ENCODE measurements around the gene LMO7.
A peak's percentile ranks its signal among the peaks of the same experiment; 100 is the strongest.
"Not testable (repeated sequence)": the region's sequence is repeated elsewhere in the genome, so short reads cannot be mapped to it uniquely, and the experiment has no call there.

The LMO7 gene

GRCh38 chr13:75782985-75783384 is 146.9 kb downstream of the LMO7 start:
- no peak for DNase-seq

GRCh38 chr13:75784003-75784402 is 147.9 kb downstream of the LMO7 start:
- no peak for DNase-seq

- DNase-seq = no peak
Observed at GRCh38 chr13:75785130-75785529, 149.0 kb downstream of the LMO7 start.

- no peak for DNase-seq
Observed at GRCh38 chr13:75787249-75787928, 151.3 kb downstream of the LMO7 start.

- peak in 1 of 2 experiments; percentile 16 for DNase-seq
Observed at GRCh38 chr13:75788481-75788981, 152.4 kb downstream of the LMO7 start.

- no peak for DNase-seq
Observed at GRCh38 chr13:75789451-75790197, 153.5 kb downstream of the LMO7 start.

GRCh38 chr13:75790198-75790970 is 154.3 kb downstream of the LMO7 start:
- no peak for DNase-seq

GRCh38 chr13:75792526-75793187 is 156.5 kb downstream of the LMO7 start:
- DNase-seq = no peak

- not testable (repeated sequence) for DNase-seq
Observed at GRCh38 chr13:75793188-75793567, 157.0 kb downstream of the LMO7 start.

GRCh38 chr13:75794663-75795062 is 158.5 kb downstream of the LMO7 start:
- no peak for DNase-seq

- no peak for DNase-seq
Observed at GRCh38 chr13:75795274-75795673, 159.1 kb downstream of the LMO7 start.

- no peak for DNase-seq
Observed at GRCh38 chr13:75796825-75797224, 160.7 kb downstream of the LMO7 start.

- no peak for DNase-seq
Observed at GRCh38 chr13:75797239-75797638, 161.1 kb downstream of the LMO7 start.

GRCh38 chr13:75797719-75798118 is 161.6 kb downstream of the LMO7 start:
- DNase-seq = no peak

- peak; percentile 6 to 53 for DNase-seq
Observed at GRCh38 chr13:75798353-75799255, 162.5 kb downstream of the LMO7 start.

GRCh38 chr13:75800545-75800944 is 164.4 kb downstream of the LMO7 start:
- DNase-seq = no peak

- DNase-seq = no peak
Observed at GRCh38 chr13:75801388-75801945, 165.3 kb downstream of the LMO7 start.

GRCh38 chr13:75802161-75802560 is 166.0 kb downstream of the LMO7 start:
- no peak for DNase-seq

GRCh38 chr13:75803164-75803611 is 167.1 kb downstream of the LMO7 start:
- DNase-seq = no peak

GRCh38 chr13:75804054-75804453 is 167.9 kb downstream of the LMO7 start:
- DNase-seq = no peak

GRCh38 chr13:75804605-75805004 is 168.5 kb downstream of the LMO7 start:
- DNase-seq = no peak
